Thoracic aorta (tissue), 2 donors: ENCODE results near the gene CHD2. TPM values are rescaled to one million over a fixed set of nuclear protein-coding genes. Genes with fewer than 3 reads are reported as not detected.

Experiments used
- ATAC-seq: fragments of 150-250 bp; one replicate; pipeline ENCODE4 v1.8.0; 2017; ENCODE audit warnings: low read depth; ENCODE audit not compliant: insufficient number of reproducible peaks, low FRiP score
- DNase-seq: peaks from one replicate; pipeline ENCODE4 v3.0.0-alpha.2; 2020; ENCODE audit warnings: low spot score
- H3K27ac ChIP-seq, 2 donors: fragments of 200-600 bp; sonication (generic); 1 replicate in 1 of 2; 2 replicates in 1 of 2; pipeline ENCODE4 v1.5.1; 2016; ENCODE audit warnings: mild to moderate bottlenecking in 2 of 2, moderate library complexity in 2 of 2
- H3K27me3 ChIP-seq: fragments of 200-600 bp; sonication (generic); replicated peaks from 2 replicates; pipeline ENCODE4 v1.6.0; 2016; ENCODE audit warnings: mild to moderate bottlenecking; ENCODE audit not compliant: insufficient read depth
- H3K36me3 ChIP-seq: fragments of 200-600 bp; sonication (generic); one replicate; pipeline ENCODE4 v1.5.1; 2016
- H3K4me1 ChIP-seq, 2 donors: fragments of 200-600 bp; sonication (generic); 1 replicate in 1 of 2; 2 replicates in 1 of 2; pipeline versions ENCODE4 v1.5.1 to v1.6.0; 2016; ENCODE audit warnings: low read depth in 2 of 2, mild to moderate bottlenecking in 1 of 2; ENCODE audit not compliant: control insufficient read depth in 1 of 2
- H3K4me3 ChIP-seq: fragments of 200-600 bp; sonication (generic); 2 replicates; pipeline ENCODE4 v1.5.1; 2016; ENCODE audit warnings: mild to moderate bottlenecking
- H3K9me3 ChIP-seq: fragments of 200-600 bp; sonication (generic); 2 replicates; pipeline ENCODE4 v1.5.1; 2016
- CTCF ChIP-seq: fragments of 200-600 bp; sonication (generic); IDR thresholded peaks from one replicate; pipeline ENCODE4 v1.5.1; 2019; ENCODE audit warnings: antibody characterized with exemption
- total RNA-seq, 2 donors: library from RNA; depleted of rRNA; stranded (reverse); fragments of >200 nt; gene quantifications; one replicate each; pipeline versions ENCODE4 v1.1.0 to v1.2.3, GENCODE V29; 2016

The CHD2 gene
- total RNA-seq, 2 donors from 2014 or later = 143 to 148 TPM

GRCh38 chr15:92954002-92954401 is 53.9 kb downstream of the CHD2 start:
- H3K4me1 ChIP-seq = peaks cover 21 to 34% of the 10 kb centered on the region in 2 donors
- no peak overlapping the region for H3K27ac ChIP-seq
- DNase-seq (no peak), ATAC-seq (no peak)
- peaks cover 14% of the 10 kb centered on the region for H3K9me3 ChIP-seq
- TF ChIP-seq CTCF = no peak
- no peaks in the 10 kb centered on the region for H3K27me3 ChIP-seq
- peaks cover 40% of the 10 kb centered on the region for H3K36me3 ChIP-seq
- H3K4me3 ChIP-seq = no peak overlapping the region

GRCh38 chr15:92954578-92954977 is 54.5 kb downstream of the CHD2 start:
- no peak overlapping the region for H3K4me3 ChIP-seq
- no peak for ATAC-seq
- H3K27me3 ChIP-seq = no peaks in the 10 kb centered on the region
- peaks cover 34% of the 10 kb centered on the region for H3K36me3 ChIP-seq
- peaks cover 9% of the 10 kb centered on the region for H3K9me3 ChIP-seq
- DNase-seq = no peak
- no peak overlapping the region for H3K27ac ChIP-seq
- no peak for TF ChIP-seq CTCF
- peaks cover 25 to 38% of the 10 kb centered on the region in 2 donors for H3K4me1 ChIP-seq

- no peak for ATAC-seq
- Histone ChIP-seq H3K27me3 (no peaks in the 10 kb centered on the region), H3K27ac (no peak overlapping the region), H3K4me1 (peaks cover 25 to 37% of the 10 kb centered on the region in 2 donors), H3K36me3 (peaks cover 26% of the 10 kb centered on the region), H3K9me3 (no peaks in the 10 kb centered on the region), H3K4me3 (no peak overlapping the region)
- TF ChIP-seq CTCF = no peak
- no peak for DNase-seq
Observed at GRCh38 chr15:92955706-92956105, 55.6 kb downstream of the CHD2 start.

- no peaks in the 10 kb centered on the region for H3K27me3 ChIP-seq
- H3K4me3 ChIP-seq = no peak overlapping the region
- ATAC-seq (no peak), DNase-seq (no peak)
- peaks cover 24% of the 10 kb centered on the region for H3K36me3 ChIP-seq
- H3K27ac ChIP-seq = peak overlapping the region in 1 of 2 donors; percentile 18
- no peak for TF ChIP-seq CTCF
- peaks cover 11 to 17% of the 10 kb centered on the region in 2 donors for H3K4me1 ChIP-seq
- no peaks in the 10 kb centered on the region for H3K9me3 ChIP-seq
Observed at GRCh38 chr15:92958105-92958504, 58.0 kb downstream of the CHD2 start.

- peak overlapping the region in 1 of 2 donors; percentile 16 for H3K27ac ChIP-seq
- H3K9me3 ChIP-seq = no peaks in the 10 kb centered on the region
- ATAC-seq = no peak
- H3K4me3 ChIP-seq = no peak overlapping the region
- TF ChIP-seq CTCF = no peak
- H3K4me1 ChIP-seq = peaks cover 7 to 17% of the 10 kb centered on the region in 2 donors
- H3K36me3 ChIP-seq = peaks cover 25% of the 10 kb centered on the region
- no peak for DNase-seq
- no peaks in the 10 kb centered on the region for H3K27me3 ChIP-seq
Observed at GRCh38 chr15:92959219-92959618, 59.1 kb downstream of the CHD2 start.
